HepG2 (cell line): ENCODE results near the gene AKR1A1. TPM values are rescaled to one million over a fixed set of nuclear protein-coding genes. Genes with fewer than 3 reads are reported as not detected.

Experiments used
- ATM ChIP-seq: fragments of 450-650 bp; IDR thresholded peaks from 2 replicates; pipeline ENCODE4 v1.7.1; 2017; ENCODE audit warnings: mild to moderate bottlenecking, borderline replicate concordance
- BCL3 ChIP-seq: sonication (generic); formaldehyde crosslinking; IDR thresholded peaks from 2 replicates; pipeline ENCODE4 v1.5.1; 2020; ENCODE audit warnings: mild to moderate bottlenecking, missing genetic modification reagents, moderate library complexity
- BRF2 ChIP-seq: sonication (generic); formaldehyde crosslinking; IDR thresholded peaks from 2 replicates; pipeline ENCODE4 v1.8.1; 2022; ENCODE audit warnings: mild to moderate bottlenecking, missing genetic modification reagents
- GRHL1 ChIP-seq: sonication (generic); formaldehyde crosslinking; conservative IDR thresholded peaks from 2 replicates; pipeline ENCODE4 v1.8.0; 2022; ENCODE audit warnings: missing genetic modification reagents
- HNRNPUL1 ChIP-seq: fragments of 200-400 bp; formaldehyde crosslinking; IDR thresholded peaks from 2 replicates; pipeline ENCODE4 v1.6.1; 2017; ENCODE audit warnings: low read depth, mild to moderate bottlenecking, low read length, moderate library complexity
- KDM6A ChIP-seq: IDR thresholded peaks from 2 replicates; pipeline ENCODE4 v1.6.1; 2016; ENCODE audit warnings: low read depth
- MAFK ChIP-seq, 2 experiments: IDR thresholded peaks in 1 of 2; conservative IDR thresholded peaks in 1 of 2; 2 replicates each; pipeline ENCODE4 v1.6.1; 2011; ENCODE audit warnings: improper control_type of control experiment in 2 of 2, low read length in 2 of 2
- MXD1 ChIP-seq: sonication (generic); formaldehyde crosslinking; IDR thresholded peaks from 2 replicates; pipeline ENCODE4 v1.4.0; 2020; ENCODE audit warnings: mild to moderate bottlenecking, missing genetic modification reagents
- MXD4 ChIP-seq: IDR thresholded peaks from 2 replicates; pipeline ENCODE4 v1.6.1; 2016; ENCODE audit warnings: mild to moderate bottlenecking, missing biosample characterization, missing genetic modification reagents
- NFKBIZ ChIP-seq: IDR thresholded peaks from 2 replicates; pipeline ENCODE4 v1.6.1; 2018; ENCODE audit warnings: missing genetic modification reagents, missing compliant biosample characterization
- REXO4 ChIP-seq: sonication (generic); formaldehyde crosslinking; IDR thresholded peaks from 2 replicates; pipeline ENCODE4 v1.8.0; 2022; ENCODE audit warnings: missing genetic modification reagents, mild to moderate bottlenecking, borderline replicate concordance
- RFXAP ChIP-seq: sonication (generic); formaldehyde crosslinking; IDR thresholded peaks from 2 replicates; pipeline ENCODE4 v1.4.0; 2020; ENCODE audit warnings: missing genetic modification reagents, borderline replicate concordance
- SMAD1 ChIP-seq: sonication (generic); formaldehyde crosslinking; IDR thresholded peaks from 2 replicates; pipeline ENCODE4 v1.4.0; 2020; ENCODE audit warnings: missing genetic modification reagents, low read depth, mild to moderate bottlenecking, borderline replicate concordance
- THAP11 ChIP-seq: IDR thresholded peaks from 2 replicates; pipeline ENCODE4 v1.6.1; 2016; ENCODE audit warnings: missing biosample characterization, missing genetic modification reagents
- YEATS2 ChIP-seq: sonication (generic); formaldehyde crosslinking; IDR thresholded peaks from 2 replicates; pipeline ENCODE4 v1.4.0; 2020; ENCODE audit warnings: missing genetic modification reagents, borderline replicate concordance
- ZBTB10 ChIP-seq: sonication (generic); formaldehyde crosslinking; IDR thresholded peaks from 2 replicates; pipeline ENCODE4 v1.4.0; 2020; ENCODE audit warnings: missing genetic modification reagents, borderline replicate concordance
- ZGPAT ChIP-seq: IDR thresholded peaks from 2 replicates; pipeline ENCODE4 v1.6.1; 2016; ENCODE audit warnings: mild to moderate bottlenecking
- ZNF501 ChIP-seq: sonication (generic); formaldehyde crosslinking; IDR thresholded peaks from 2 replicates; pipeline ENCODE4 v1.5.1; 2020; ENCODE audit warnings: mild to moderate bottlenecking, moderate library complexity, missing genetic modification reagents
- ZNF577 ChIP-seq: sonication (generic); formaldehyde crosslinking; IDR thresholded peaks from 2 replicates; pipeline ENCODE4 v1.4.0; 2020; ENCODE audit warnings: mild to moderate bottlenecking, low read depth, missing genetic modification reagents, borderline replicate concordance
- ZNF839 ChIP-seq: sonication (generic); formaldehyde crosslinking; IDR thresholded peaks from 2 replicates; pipeline ENCODE4 v1.4.0; 2020; ENCODE audit warnings: missing genetic modification reagents, mild to moderate bottlenecking, borderline replicate concordance
- polyA plus RNA-seq, 8 experiments: library from polyadenylated mRNA; depleted of rRNA in 3 of 8; stranded (reverse) in 7 of 8; unstranded in 1 of 8; fragments of >200 nt; fragmentation: Illumina TruSeq in 4 of 8; extraction: Trizol in 4 of 8; gene quantifications; 2 replicates each; pipeline versions ENCODE4 v1.2.1 to v1.2.3, GENCODE V29; 2011 to 2016; ENCODE audit warnings: low read depth in 4 of 8, missing spikeins in 1 of 8, mixed read lengths in 1 of 8; ENCODE audit not compliant: insufficient read depth in 1 of 8
- total RNA-seq, 5 experiments: library from RNA; depleted of rRNA; stranded (reverse); fragments of >200 nt; fragmentation: Illumina TruSeq; extraction: Trizol; gene quantifications; 2 replicates each; pipeline ENCODE4 v1.2.3, GENCODE V29; 2016; ENCODE audit warnings: low read depth in 1 of 5

AKR1A1 gene
- total and polyA plus RNA-seq, 2 of the 13 experiments (the other 11 are each of a cell fraction or from before 2014, with no cell fraction given): 181 to 217 TPM

GRCh38 chr1:45545553-45546310 lies 4.9 kb upstream of the AKR1A1 start (continued):
- TF ChIP-seq ZNF839 (CRISPR knock-in tag) (no peak), BCL3 (CRISPR knock-in tag) (no peak), BRF2 (CRISPR knock-in tag) (no peak), GRHL1 (CRISPR knock-in tag) (no peak), MXD1 (no peak), ZNF577 (CRISPR knock-in tag) (no peak), YEATS2 (no peak), KDM6A (CRISPR knock-in tag) (no peak), SMAD1 (CRISPR knock-in tag) (no peak), THAP11 (CRISPR knock-in tag) (peak; percentile 23; the same call in 1 of the 2 replicates), ATM (no peak), REXO4 (CRISPR knock-in tag) (no peak), ZBTB10 (no peak), HNRNPUL1 (no peak), NFKBIZ (CRISPR knock-in tag) (no peak), RFXAP (CRISPR knock-in tag) (no peak), MXD4 (no peak), MAFK (conservative IDR thresholded peaks at IDR 0.05 in 1 of 2, IDR thresholded peaks at IDR 0.05 in 1 of 2; ENCODE audit: low read length in 2 of 2) (no peak), ZNF501 (CRISPR knock-in tag) (peak; percentile 47; the same call in 1 of the 2 replicates), ZGPAT (CRISPR knock-in tag) (peak; percentile 50; the same call in 1 of the 2 replicates)
